Fibroblast of skin of scalp (primary cell): Measurements from ENCODE around the gene UNC5B.

Source experiments
- DNase-seq: peaks from one replicate; pipeline ENCODE4 v3.0.0-alpha.2; 2013

Gene UNC5B

DNA sequence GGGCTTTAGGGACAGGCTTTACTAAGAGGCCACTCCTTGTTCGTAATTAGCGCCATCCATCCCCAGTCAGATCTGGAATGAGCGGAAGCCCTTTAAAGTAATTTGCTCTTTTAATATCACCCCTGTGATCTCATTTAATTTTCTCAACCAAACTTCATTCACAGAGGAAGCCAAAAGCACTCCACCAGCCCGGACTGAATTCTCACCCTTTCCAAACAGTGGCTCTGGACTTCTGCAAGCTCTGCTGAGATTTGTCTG lies 43.1 kb downstream of the UNC5B start:
- DNase-seq, result no peak

DNA sequence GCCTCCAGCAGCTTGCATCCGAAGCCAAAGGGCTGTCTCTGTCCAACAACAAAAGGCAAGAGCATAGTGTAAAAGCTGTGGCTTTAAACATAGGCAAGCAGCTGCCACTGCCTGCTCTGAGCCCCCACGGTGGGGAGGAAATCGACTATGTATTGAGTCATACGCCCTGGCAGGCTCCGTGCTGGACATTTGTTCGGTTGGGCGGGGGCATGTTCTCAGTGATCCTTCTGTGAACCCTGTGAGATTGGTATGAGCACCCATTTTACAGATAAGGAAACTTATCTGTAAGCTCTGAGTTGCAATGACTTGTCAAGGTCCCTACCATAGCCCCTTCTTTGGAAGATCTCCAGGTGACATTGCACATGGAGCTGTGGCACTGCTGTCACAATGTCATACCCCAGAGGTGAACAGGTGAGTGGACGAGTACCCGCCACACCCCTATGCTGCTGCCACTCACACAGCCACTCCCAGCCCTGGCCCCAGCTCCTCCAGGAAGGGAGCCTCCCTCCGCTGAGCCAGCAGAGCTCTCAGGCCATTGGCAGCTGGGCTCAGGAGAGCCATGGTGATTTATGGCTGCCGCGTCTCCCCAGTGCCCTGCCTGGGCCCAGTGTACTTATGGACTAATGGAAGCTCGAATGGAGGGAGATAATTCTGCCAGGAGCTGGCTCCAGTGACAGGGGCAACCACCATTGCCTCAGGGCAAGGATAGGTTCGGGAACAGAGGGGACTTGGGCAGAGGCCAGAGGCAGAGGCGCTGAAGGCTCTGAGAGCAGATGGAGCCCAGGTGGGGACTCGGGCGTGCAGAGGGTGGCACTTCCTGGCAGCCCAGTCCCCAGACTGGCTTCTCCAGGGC lies 43.7 kb downstream of the UNC5B start:
- DNase-seq, result peak; percentile 82

DNA sequence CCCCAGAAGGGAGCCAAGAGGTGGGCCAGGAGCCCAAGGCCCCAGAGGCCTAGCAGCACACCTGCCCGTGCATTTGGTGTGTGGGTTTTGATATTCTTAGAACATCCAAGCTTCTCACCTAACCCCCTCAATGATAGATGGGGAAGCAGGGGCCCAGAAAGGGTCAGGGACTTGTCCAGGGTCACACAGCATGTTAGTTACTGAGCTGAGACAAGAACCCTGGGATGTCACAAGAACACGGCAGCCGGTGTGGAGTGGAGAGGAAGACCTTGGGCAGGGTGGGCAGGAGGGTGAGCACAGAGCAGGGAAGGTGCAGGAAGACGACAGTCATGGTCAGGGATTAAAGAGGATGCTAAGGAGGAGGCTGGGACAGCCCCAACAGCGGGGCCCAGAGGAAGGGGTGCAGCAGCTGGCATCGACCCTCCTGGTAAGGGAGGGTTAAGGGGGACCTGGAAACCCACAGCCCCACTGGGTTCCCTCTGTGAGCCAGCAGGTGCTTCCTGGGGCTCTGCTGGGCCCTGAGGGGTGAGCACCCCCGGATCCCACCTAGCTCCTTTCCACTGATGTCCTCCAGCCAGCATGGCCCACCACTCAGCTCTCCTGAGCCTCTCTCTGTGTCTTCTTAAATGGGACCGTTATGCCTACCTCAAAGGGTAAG lies 44.4 kb downstream of the UNC5B start:
- DNase-seq, result no peak

DNA sequence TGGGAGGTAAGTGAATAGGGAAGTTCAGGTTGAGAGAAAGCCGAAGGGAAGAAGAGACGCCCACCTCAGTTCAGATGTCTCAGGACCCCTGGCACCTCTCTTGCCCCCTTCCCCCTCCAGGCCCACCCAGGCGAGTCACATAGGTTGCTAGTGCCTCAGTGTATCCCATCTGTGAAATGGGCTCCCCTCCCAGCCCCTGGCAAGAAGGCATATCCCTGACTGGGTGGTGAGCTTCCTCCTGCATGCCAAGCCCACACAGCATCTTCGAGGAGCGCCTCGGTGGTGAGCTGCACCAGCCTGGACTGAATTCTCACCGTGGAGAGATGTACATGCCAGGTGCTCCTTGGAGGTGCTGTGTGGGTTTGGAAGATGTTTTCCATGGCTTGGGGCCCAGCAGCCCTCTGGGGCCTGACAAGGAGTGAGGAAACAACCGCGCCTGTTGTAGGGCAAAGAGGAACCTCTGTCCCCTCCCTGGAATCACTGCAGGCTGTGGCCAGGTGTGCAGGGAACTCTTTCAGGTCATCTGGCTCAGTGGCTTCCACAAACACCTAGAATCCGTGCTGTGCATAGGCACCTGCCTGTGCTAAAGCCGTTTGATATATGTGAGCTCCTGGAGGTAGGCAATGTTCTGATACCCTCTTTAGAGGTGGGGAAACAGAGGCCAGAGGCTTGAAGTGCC lies 45.1 kb downstream of the UNC5B start:
- no peak for DNase-seq

DNA sequence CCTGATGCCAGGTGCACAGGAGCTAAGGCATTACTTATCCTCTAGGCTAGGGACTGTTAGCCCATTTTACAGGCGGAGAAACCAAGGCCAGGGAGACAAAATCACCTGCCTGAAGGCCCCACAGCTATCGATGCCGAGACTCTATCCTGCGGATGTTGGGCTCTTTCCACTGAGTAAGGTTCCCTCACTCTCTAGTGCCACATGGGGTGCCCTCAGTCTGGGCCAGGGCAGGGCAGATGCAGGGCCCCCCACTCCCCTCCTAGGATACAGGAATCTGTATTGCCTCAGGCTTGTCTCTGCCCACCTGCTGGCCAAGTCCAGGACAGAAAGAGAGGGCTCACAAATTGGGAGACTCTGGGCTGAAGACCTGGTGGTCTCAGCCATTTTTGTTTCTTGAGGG lies 45.7 kb downstream of the UNC5B start:
- DNase-seq, result no peak

DNA sequence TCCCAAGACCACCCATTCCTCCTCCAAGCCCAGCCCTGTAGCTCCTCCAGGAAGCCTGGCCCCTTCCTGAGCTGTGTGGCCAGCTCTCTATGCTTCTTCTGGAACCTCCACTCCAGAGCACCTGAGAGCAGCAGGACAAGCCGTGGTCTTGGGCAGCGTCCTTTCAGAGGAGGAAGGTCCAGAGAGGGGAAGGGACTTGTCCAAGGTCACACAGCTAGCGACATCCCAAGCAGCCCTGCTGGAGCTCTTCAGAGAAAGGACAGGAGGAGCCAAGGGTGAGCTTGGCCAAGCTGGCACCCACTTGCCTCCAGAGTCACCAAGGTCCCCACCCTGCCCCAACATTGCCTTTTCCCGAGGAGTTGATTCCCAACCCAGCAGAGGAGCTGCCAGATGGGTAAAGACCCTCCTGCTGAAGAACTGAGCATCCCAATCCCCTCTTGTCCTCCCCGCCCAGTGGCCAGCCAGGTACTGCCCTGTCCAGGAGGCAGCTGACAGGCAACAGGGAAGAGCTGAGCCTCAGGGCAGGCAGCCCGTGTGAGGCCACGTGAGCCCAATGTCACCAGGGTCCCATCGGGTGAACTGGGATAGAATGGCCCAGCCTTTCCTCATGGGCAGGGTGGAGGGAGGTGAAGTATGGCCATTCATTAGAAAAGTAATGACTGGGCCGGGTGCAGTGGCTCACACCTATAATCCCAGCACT lies 46.2 kb downstream of the UNC5B start:
- DNase-seq, result no peak

- no peak for DNase-seq
Measured at GRCh38 chr10:71259282-71259681, 46.9 kb downstream of the UNC5B start.

DNA sequence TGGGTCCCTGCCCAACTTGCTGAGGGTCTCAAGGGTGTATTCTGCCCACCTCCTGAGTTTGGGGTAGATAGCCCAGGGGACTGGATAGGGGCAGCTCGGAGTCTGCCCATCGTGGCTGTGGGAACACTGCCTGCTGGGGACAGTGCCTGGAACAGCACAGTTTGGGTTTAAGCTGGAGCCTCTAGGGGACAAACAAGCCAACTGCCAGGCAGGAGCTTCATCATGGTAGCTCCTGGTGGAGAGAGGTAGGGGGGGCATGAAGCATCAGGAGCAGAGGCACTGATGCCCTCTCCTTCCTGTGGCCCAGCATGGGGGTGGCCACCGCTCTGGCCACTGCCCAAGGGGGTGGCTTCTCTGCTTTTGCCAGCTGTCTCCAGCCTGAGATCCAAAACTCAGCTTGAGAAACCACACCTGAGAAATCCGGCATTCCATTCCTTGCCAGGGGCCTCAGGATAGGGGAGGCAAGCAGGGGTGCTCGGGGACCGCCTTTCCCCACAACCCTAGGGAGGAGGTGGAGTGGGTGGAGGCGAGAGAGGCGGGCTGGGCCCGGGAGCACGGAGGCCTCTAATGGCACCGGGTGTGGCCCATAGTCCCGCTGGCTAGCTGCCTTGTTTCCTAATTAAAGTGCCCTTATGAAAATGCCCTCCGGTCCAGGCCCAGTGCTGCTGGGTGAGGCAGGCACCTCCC lies 47.6 kb downstream of the UNC5B start:
- no peak for DNase-seq

DNA sequence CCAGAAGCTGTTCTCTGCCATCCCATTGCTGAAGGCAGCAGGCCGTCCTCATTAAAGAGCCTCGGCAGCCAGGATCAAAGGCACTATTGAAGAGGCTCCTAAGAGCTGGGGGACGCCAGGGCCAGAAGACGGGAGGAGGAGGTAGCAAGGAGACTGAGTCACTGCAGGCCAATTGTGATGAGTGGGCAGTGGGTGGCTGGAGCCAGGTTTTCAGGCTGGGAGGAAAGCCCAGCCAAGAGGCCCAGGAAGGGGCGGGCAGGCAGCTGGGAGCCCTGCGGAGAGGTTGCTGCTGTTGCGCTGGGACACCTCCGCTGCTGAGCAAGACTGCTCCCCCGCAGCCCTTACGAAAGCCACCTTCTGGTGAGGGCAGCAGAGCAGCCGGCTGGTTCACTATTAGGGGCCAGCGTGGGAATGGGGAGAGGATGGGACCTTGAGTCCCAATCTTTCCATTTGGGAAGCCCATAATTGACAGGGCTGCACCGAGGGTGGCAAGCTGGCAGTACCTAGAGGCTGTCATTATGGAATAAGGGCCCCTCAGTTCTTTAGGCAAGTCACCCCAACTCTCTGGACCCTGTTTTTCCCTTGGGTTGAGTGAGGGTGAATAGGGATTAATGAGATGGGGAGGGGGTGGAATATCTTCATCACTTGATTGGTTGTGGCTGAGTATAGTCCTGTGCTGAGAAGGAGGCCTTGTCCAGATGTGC lies 48.4 kb downstream of the UNC5B start:
- peak; percentile 63 for DNase-seq

GRCh38 chr10:71262027-71262426 lies 49.7 kb downstream of the UNC5B start:
- no peak for DNase-seq

DNA sequence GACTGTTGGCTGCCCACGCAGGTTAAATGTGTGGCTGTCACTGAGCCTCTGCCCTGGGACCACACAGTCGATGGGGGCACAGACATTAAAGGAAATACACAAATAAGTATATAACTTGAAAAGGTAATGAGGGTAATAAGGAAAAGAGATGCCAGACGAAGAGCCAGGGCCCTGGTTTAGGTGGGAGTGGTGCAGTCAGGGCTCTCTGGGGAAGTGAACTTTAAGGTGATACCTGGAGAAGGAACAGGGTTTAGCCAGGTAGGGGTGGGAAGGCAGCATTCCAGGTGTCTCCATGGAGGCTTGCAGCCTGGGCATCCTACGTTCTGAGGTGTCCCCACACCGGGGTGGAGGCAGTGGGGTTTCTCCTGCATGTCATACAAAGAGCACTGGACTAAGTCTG lies 50.4 kb downstream of the UNC5B start:
- no peak for DNase-seq

GRCh38 chr10:71263376-71263775 lies 51.0 kb downstream of the UNC5B start:
- no peak for DNase-seq

DNA sequence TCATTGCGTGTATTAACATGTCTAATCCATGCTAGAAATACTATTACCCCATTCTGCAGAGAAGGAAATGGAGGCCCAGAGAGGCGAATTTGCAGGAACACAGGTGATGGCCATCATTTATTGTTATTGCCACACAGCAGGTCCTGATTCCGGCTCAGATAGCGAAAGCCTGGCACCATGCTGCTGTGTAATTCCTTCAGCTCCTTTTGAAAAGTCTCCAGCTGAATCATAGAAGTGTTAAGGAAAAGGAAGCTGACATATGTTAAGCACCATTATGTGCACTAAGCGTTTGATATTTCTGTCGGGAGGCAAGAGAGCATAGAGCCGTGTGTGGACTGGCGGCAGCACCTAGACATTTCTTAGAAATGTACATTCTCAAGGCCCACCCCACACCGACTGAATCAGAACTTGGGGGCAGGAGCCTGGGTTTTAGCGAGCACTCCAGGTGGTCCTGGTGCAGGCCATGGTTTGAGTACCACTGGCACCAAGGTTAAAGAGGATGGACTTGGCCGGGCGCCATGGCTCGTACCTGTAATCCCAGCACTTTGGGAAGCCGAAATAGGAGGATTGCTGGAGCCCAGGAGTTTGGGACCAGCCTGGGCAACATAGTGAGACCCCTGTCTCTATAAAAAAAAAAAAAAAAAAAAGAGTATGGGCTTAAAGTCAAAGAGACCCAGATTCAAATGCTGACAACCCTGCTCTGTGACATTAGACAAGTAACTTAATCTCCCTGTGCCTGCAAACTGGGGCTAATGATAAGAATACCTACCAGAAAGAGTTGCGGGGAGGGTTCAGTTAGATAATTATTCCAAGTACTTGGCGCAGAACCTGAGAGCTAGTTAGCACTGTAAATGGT lies 52.2 kb downstream of the UNC5B start:
- no peak for DNase-seq

DNA sequence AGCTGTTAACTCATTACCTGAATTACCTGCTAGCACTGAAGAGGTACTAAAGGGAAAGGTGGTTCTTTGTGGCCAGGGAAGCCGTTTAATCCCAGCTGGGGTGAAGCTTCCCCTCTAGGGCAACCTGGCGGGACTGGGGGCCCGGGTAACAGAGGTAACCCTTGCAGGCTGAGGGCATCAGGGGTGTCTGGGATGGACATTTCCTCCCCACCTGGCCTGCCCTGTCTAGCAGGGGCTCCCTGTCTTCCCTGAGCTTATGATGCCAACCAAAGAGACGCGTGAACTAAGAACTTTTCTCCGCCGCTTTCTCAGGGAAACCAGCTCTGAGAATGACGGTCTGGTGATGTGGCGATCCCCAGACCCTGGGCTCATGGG lies 52.8 kb downstream of the UNC5B start:
- DNase-seq, result no peak

DNA sequence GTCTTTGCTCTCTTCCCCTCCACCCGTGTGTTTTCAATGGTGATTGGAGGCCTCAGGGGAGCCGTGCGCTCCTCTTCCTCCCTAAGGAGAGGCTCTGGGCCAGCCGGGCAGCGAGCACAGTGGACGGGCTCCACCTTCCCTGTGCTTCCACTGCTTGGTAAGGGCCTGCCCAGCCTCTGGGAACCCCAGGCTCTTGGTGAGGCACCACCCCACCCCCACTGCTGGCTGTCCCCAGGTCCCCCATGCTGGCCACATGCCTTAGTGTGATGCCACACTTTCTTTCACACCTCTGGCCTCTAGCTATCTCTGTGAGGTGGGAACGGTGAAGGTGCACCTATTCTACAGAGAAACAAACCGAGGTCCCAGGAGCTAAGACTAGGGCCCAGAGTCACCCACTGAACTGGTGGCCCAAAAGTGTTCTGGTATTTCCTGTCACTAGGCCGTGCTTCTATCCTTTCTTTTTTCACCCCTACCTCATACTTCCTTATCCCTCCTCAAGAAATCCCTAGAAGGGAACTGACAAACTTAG lies 53.3 kb downstream of the UNC5B start:
- no peak for DNase-seq

DNA sequence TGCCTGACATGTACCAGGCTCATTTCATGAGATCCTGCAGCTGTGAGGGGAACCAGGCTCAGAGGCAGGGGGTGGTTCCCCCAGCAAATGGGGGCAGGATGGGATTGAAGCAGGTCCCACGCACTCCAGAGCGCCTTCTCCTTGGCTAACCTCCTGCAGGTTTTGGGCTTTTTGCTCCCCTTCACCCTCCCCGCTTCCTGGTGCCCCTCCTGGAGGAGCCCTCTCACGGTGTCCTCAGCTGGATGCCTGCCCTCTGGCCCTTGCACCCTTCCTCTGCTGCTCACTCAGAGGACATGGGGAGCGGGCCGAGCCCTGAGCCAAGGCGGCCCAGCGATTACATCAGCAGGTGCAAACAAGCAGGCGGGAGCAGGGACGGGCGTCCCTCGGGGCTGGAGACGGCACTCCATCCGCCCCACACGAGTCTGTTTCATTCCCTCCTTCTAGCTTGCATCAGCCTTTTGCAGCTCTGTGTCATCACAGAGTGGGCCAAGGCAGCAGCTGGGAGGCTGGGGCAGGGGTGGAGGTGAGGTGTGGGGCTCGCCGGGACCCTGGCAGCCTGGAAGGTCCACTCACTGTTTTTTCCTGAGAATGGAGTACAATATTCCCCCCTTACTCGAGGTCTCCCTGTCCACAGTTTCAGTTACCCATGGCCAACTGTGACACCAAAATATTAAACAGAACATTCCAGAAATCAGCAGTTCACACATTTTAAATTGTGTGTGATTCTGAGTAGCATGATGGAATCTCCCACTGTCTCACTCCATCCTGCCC lies 54.0 kb downstream of the UNC5B start:
- DNase-seq, result peak; percentile 95

- no peak for DNase-seq
Measured at GRCh38 chr10:71266918-71267442, 54.6 kb downstream of the UNC5B start.

DNA sequence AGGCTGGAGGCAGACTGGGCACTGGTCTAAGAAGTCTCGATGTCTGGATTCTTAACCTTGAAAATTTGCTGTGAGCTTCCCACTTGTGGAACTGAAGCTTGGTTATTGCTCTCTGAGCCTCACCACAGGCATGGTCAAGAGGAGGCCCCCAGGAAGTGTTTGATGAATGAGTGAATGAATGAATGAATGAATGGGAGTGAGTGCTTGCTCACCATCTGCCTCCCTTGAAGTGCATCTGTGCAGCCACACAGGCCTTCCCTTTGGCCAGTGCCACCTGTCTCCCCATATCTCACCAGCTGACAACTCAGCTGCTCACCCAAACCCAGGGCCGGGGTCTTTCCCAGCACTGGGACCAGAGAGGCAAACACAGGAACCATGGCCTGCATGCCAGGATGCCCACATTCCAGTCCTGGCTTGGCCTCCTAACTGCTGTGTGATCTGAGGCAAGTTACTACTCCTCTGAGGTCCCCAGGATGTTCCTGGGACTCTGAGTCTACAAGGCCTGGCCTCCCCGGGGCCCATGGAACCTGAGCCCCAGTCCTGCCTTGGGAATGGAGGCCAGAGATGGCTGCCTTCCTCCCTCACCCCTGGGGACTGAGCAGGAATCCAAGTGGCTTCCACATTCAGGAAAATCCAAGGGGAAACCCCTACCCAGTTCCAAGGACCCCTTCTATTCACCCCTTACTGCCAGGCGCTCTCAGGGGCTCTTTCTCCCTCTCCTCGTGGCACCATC lies 55.3 kb downstream of the UNC5B start:
- DNase-seq, result no peak

- DNase-seq, result peak; percentile 67
Measured at GRCh38 chr10:71268247-71268691, 55.9 kb downstream of the UNC5B start.
